GM18870 (cell line): ENCODE results near the gene PRSS56.

Source experiments
- ATAC-seq: cut with Tn5 transposase; IDR thresholded peaks from one replicate; pipeline ENCODE4 v1.9.1; 2021; ENCODE audit warnings: moderate library complexity; ENCODE audit not compliant: unreplicated experiment

PRSS56 gene

DNA sequence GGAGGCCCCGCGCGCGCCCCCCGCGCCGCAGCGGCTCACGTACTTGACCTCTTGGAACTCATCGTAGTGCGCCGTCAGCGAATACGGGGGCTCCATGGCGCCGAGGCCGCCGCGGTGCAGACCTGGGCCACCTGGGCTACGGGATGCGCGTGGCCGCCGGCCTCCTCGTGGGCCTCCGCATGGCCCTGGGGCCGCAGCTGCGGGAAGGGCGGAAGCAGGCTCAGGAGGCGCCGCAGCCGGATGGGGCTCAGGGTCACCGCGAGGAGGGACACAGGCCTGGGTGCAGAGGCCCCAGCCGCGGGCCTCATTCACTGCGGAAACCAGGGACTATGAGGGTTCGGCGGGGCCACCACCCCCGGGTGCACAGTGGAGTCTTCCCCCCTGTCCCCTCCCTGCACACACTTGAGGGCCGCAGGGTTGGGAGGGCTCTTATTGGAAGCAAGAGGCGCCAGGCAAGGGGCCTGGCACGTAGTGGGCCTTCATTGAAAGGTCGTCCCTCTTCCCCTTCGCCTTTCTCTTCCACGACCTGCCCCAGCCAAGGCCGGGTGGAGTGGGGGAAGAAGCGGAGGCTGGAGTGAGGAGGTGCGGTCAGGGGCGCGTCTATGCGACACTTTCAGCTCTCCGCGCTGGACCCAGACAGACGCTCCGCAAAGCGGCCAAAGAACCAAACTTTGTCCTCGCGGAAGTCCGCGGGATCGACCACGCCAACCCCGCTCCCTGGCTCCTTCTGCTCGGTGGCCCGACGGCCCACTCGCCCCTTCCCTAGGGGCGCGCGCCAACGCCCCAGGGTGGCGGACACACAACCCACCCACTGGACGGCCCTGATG lies 33.4 kb upstream of the PRSS56 start:
- ATAC-seq: no peak

DNA sequence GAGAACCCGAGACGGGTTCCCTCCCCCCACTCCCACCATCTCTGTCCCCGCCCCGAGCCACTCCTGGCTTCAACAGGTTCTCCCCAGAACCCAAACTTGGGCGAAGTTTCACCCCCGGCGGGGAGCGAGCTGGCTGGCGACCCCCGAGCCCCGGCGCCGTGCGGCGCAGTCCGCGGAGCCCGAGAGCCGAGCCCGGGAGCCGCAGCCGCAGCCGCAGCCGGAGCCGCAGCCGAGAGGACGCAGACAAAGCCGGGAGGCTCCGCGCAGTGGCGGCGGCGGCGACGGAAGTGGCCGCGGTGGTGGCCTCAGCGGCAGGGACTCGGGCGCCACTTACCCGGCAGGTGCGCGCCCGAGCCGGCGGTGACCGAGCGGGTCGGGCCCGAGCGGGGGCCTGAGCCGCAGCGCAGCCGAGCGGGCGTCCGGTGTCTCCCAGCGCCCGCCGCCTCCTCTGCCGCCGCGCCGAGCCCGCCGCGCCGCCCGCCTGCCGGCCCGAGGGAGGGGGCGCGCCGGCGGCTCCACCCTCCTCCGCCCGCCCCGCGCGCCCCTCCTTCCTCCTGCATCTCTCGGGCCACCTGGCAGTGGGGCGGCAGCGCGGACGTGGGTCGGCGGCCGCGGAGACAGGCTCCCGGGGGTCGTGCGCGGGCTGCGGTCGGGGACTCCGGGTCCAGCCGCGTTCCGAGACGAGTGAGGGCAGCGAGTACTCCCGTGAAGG lies 32.6 kb upstream of the PRSS56 start, which contains the start of gene ECEL1:
ECEL1 (minus strand) TSS at position 450 of the 712 bp plus-strand sequence. CDS start 1,181 bp downstream, outside the sequence.
- no peak for ATAC-seq

DNA sequence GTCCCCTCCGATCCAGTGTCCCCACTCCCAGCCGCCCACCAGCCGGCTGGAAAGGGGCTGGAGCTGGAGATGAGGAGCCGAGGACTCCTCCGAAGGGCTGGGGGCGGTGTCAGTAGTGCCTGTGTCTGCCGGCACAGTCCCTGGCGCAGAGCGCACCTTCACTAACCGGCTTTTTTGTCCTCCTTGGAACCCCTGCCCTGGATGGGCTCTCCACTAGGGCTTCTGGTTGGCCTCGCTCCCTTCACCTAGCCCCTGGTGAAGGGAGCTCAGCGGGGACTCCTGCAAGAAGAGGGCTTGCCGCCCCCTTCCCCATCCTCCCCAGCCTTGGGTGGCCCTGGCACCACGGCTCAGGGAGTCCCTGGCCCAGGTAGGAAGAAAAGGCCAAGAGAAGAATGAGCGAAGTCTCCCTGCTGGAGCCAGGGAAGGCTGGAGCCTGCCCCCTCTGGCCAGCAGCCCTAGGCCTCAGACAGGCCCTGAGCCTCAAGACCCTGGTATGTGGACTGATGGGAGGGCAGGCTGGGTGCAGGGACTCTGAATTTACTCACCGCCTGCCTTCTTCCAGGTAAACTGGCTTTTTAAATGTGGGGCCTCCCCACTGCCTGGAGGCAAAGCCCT lies 32.0 kb upstream of the PRSS56 start:
- no peak for ATAC-seq

DNA sequence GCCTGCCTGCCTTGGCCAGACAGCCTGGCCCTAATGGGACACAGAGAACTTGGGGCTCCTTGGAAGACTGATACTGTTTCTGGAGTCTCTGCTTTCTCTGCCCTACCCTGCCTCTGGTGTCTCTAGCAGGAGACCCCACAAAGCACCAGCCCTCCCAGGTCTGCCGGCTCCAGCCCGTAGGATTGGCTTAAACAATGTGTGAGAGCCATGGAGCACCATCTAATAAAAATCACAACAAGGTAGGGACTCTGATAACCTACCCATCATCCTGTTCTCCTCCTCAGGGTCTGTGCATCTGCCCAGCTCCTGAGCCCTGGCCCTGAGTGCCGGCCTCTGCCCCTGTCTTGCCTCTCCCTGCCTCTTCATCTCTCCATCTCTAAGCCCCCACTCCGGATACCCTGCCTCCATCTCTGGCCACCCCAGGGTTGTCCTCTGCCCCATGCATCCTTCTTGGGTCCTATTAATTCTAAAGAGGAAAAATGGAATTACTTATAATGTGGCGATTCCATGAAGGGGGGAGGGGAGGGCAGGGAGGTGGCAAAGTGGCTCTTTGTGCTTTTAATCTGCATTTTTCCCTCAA lies 31.4 kb upstream of the PRSS56 start:
- ATAC-seq: no peak

DNA sequence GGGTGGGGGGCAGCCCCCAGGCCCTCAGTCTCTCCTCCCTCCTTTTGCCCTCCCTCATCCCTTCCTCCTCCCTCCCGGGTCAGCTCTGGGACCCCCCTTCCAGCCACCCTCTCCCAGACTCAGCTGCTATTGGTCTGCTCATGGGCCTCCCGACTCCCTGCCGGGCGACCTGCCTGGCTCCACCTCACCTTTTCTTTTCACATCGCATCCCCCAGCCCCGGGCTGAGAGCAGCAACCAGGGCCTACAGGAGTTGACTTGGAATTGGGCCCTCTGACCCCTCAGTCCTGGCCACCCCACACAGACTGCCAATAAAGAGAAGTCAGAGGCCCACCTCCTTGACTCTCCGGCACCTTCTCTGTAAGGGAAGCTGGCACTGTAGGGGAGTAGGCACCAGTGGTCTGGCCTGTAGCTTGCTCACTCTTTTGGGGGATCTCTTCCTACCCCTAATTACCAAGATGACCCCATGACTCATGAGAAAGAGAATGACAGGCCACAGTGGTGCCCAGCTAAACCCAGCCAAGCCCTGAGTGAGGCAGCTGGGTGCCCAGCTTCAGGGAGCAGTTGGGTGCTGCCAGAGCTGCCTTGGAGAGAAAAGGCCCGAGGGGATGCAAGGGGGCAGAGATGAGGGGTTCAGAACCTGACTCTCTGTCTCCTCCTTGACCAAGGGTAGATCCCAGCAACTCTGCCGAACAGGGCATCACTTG lies 30.5 kb upstream of the PRSS56 start:
- ATAC-seq: no peak

DNA sequence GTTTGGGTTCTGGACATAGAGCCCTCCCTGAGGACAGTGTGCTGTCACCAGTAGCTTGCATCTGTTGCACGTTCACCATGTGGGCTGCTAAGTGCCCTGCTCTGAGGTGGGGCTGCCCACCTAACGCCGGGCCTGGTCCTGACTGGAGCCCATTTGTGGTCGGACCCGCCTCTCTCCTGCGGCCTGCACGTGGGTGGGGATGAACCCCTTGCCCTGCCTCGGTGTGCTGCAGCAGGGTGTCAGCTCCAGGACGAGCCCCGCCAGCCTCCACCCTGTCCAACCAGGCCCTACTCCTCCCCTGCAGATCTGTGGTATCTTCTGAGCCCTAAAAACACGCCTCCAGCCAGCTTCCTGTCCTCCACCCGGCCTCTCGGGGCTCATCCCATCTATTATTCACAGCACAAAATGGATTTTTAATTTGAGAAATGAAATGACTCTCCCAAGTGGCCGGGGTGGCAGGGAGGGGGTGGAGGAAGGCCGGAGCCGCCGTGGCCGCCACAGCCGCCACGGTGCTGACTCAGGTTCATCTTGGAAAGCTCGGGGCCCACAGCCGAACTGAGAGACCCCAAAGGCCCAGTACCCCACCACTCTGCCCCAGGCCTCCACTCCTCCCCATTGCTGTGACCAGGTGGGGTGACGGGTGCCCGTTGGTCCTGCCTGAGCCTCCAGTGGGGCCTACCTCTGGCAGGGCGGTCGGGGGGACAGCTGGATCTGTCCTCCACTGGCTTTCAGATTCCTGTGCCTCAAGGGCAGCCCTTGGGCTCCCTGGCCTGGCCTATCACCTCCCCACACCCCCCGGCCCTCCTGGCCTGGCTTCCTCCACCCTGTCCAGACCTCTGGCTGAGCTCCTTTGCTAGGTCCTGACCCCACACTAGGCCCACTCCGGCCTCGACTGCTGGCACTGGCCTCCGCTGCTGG lies 29.7 kb upstream of the PRSS56 start:
- ATAC-seq: no peak

DNA sequence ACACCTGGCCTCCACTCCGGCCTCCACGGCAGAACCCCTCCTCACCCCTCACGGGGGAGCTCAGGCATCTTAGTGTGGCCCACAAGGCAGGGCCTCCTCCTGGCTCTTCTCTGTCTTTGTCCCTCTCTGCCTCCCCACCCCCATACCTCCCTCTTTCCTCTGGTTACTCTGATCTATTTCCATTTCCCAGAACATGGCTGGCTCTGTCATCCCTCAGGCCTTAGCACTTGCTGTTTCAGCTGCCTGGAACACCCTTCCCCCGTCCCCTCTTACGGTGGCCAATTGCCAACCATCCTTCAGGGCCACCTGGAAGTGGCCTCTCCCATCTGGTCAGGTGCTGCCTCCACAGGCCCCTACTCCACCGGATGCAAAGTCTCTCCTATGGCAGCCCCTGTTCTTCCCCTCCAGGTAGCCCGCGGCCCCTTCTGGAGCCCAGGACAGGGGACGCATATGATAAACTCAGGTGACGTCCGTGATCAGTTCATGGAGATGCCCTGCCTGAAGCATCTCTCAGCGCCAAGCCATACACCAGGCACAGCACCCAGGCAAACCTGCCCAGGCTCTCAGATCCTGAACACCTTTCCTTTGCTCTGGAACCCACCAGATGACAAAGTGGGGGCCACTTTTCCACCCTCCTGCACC lies 28.9 kb upstream of the PRSS56 start:
- no peak for ATAC-seq

DNA sequence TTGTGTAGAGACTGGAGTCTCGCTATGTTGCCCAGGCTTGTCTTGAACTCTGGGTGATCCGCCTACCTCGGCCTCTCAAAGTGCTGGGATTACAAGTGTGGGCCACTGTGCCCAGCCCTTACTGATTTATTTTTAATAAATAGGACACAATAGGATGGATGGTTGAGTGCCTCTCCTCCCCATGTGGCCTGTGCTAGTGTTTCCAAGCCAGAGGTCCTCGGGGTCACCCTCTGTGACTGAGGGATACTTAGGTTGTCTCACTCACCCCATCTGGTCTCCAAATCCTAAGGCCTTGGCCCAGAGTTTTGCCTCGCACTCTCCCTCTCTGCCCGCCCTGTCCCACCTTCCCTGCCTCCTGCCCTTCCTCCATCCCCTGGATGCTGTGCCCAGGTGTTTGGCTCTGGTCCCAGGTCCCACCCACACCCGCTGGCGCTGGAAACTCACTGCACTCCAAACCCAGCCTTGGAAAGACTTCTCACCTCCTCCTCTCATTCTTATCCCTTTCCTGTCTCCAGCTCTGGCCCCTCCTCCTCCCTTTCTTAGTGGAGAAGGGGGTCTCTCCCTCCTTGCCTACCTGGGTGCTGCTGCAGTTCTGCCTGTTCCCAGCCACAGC lies 27.8 kb upstream of the PRSS56 start:
- no peak for ATAC-seq

DNA sequence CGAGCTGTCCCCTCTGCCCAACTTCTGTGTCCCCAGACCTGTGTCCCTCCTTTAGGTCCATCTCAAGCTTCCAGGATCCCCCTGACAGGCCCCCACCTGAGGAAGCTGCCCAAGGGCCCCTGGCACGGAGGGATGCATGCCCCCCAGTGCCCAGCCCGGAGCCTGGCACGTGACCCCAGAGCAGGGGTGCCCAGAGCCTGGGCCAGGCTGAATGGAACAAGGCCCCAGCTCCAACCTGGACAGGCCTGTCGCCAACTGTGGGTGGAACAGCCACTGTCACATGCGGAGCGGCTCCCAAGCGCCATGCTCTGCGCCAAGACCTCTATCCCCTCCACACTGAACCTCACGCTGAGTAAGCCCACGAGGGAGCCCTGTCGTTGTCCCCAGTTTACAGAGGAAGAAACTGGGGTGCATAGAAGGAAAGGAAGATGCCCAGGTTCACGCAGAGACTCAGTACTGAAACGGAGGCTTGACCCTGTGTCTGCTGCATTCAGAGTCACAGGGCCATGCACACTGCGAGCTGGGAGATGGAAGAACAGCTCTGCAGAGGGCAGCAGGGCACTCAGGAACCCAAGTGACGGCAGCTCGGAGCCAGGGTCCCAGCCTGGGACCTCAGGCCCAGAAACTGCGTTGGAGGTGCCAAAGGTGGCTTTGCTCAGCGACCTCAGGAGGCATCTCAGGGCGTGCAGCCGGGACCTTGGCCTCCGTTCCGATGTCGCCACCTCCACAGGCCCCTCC lies 27.1 kb upstream of the PRSS56 start:
- ATAC-seq: no peak

DNA sequence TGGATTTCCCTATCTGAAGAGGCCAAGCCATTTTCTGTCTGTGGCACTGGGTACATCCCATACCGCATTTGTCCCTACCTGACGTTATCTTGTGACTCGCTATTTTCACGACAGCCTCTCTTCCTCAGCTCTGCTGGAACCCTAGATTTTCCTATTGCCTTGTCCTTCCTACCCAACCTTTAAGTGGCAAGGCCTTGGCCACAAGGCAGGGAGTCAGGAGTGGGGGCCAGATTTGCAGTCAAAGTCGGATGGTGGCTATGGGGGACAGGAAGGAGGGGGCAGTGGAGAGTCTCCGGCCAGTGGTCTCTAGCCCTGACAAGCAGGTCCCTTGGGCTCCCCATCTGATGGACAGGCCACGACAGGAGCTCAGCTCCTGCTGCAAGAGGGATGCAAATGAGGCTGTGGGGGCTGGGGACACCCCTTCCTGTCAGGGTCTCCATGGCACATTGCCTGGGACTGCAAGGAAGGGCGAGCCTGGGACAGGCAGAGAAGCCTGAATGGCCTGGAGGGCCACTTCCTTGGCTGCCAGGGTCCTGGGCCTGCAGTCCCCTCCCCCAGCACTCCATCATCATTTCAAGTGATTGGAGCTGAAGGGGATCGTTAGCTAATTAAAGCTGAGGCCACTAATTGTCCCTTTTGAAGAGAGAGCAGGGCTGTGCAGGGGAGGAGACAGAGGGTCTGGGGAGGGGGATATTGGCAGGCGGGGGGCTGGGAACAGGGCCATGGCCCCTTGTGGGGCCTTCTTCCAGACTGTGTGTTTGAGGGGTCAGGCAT lies 26.3 kb upstream of the PRSS56 start:
- ATAC-seq: no peak

DNA sequence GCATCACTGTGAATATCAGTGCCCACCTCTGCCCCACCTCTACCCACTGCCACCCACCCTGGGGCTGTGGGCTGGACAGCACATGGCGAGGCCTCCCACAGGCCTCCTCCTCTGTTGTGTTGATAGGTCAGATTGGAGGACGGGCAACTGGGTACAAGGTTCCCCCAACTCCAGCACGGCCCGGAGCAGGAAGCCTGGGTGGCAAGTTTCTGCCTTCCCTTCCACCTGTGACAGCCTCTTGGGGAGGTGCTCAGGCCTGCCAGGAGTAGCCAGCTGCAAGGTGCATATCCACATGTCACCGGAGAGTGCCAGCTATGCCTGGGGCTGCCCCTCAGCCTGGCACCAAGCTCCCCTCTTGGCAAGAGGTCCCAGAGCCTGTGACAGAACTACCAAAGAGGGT lies 25.6 kb upstream of the PRSS56 start:
- no peak for ATAC-seq

DNA sequence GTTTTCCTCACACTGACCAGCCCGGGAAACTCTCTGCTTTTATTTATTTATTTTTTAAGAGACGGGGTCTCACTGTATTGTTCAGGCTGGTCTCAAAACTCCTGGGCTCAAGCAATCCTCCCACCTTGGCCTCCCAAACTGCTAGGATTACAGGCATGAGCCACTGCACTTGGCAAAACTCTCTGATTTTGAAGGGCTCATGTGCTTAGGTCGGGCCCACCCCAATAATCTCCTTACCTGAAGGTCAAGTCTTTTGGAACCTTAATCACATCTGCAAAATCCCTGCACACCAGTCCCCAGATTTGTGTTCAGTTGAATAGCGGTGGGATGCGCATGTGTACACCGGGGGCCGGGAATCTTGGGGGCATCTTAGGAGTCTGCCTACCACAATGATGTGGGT lies 24.9 kb upstream of the PRSS56 start:
- ATAC-seq: no peak

DNA sequence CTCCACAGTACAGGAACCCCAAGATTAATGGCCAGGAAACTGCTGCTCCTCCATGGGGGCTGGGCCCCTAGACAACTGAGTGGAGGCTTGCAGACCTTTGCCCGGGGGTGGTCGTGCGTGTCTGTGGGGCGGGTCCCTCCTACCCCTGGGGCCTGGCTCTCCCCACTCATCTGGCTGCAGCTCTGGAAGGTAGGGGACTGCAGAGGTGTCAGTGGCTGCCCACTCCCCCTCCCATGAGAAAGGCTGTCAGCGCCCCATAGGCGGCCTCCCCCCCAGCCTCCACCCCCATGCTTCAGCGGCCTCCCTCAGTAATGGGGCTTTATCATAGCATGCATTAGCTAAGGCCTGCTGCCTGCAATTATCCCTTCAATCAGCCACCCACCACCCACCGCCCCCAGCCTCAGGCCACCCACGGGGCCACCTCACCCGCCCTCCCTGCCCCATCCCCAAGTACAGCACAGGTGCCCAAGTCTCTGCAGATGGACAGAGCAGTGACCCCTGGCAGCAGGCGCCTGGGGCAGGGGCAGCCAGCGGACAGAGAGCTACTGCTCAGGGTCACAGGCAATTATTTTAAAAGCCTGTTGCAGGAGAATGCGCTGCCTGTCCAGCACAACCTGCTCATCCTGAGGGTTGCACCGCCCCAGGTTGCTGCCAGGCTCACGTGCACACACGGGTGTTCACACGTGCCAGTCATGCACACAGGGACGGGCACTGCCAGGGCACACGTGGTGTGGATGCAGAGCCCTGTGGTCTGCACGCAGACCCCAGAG lies 23.5 kb upstream of the PRSS56 start:
- no peak for ATAC-seq

DNA sequence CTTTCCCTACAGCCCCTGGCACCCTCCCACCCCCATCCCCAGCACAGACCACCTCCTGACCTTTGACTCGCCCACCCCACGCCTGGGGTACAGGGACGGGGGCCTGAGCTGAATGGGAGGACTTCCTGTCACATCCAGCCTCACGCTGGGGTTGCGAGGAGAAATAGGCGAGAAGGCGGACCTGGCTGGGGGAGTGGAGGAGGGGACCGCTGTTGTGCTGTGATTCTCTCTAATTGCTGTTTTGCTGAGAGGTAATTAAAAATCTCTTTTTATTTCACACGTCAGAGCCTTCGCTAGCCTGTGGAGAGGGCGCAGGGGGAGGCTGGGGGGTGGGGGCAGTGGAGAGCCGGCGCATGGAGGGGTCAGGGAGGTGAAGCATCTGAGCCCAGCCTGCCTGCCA lies 22.8 kb upstream of the PRSS56 start:
- no peak for ATAC-seq

DNA sequence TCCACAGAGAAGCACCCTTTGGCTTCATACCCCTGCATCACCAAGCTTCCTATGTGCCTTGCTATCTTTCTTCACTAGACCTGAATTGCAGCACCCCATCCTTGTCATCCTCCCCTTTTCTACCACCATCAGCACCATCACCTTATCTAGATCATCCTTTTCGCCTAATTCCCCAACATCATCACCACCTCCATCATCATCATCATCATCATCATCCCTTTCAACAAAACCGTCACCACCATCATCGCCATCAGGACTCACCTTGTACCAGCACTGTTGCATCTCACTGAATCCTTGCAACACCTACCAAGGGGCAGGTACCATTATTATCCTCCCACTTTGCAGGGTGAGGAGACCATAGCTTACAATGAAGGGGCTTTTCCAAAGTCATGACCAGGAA lies 21.7 kb upstream of the PRSS56 start:
- no peak for ATAC-seq

DNA sequence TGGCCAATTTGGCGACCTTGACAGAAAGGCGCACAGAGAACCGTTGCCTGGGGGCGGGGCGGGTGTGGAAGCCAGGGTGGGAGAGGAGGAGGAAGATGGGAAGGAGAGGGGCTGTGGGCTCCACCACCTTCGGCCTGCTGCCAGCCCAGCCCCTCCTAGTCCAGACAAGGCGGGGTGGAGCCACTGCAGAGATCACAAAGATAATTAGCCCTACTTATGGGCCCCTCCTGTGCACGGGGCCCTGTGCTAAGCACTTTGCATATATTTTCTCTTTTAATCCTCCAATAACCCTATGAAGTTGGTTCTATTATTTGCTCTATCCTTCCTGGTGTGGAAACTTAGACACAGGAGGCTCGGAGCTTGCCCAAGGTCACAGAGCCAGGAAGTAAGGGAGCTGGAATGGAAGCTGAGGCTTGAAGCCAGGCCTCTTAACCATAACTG lies 18.8 kb upstream of the PRSS56 start:
- no peak for ATAC-seq
